ENCODE measurements around the gene SMR3A.

Gene SMR3A

GRCh38 chr4:70356185-70356584 lies 4.4 kb upstream of the SMR3A start:
- H3K27ac ChIP-seq = no peak overlapping the region
- TF ChIP-seq CTCF (IDR thresholded peaks at IDR 0.05) = no peak
- no peak for DNase-seq (ENCODE audit: low spot score)
- H3K4me3 ChIP-seq = no peak overlapping the region

- DNase-seq (ENCODE audit: low spot score) = no peak
- no peak for TF ChIP-seq CTCF (IDR thresholded peaks at IDR 0.05)
- Histone ChIP-seq H3K27ac (no peak overlapping the region), H3K4me3 (no peak overlapping the region)
These were observed 1.4 kb upstream of the SMR3A start for GRCh38 chr4:70359115-70359661.

DNA sequence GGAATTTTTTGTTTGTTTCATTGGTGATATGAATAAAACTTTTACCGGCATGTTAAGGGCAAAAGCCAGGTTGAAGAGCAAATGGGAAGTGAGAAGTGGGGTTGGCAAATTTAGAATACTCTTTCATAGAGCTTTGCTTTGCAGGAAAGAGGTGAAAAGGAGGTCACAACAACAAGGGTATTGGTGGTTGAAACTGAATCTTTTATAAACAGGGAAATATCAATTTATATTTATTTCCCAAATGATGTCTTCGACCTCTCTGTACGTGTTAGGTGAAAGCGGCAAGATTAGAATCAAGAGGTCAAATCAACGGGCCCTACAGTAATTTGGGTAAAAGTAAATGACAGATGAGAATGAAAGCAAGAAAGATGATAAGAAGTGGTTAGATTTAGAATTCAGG lies 3.4 kb downstream of the SMR3A start:
- H3K4me3 ChIP-seq = no peak overlapping the region
- no peak overlapping the region for H3K27ac ChIP-seq
- TF ChIP-seq CTCF (IDR thresholded peaks at IDR 0.05) = no peak
- DNase-seq (ENCODE audit: low spot score) = no peak

GRCh38 chr4:70365479-70365878 lies 4.9 kb downstream of the SMR3A start:
- H3K4me3 ChIP-seq = no peak overlapping the region
- TF ChIP-seq CTCF (IDR thresholded peaks at IDR 0.05) = no peak
- DNase-seq (ENCODE audit: low spot score) = no peak
- H3K27ac ChIP-seq = no peak overlapping the region

DNA sequence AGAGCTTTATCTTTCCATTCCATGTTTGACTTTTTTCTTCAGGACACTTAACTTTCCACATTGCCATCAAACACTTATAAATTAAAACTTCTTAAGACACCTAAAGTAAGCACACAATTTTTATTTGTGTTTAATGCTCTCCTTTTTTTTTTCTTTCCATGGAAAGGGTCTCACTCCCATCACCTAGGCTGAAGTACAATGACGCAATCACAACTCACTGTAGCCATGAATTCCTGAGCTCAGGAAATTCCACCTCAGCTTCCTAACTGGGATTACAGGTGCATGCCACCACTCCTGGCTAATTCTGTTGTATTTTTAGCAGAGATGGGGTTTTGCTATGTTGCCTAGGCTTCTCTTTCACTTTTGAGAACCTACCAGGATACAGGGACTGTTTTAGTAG lies 7.3 kb downstream of the SMR3A start:
- Histone ChIP-seq H3K27ac (no peak overlapping the region), H3K4me3 (no peak overlapping the region)
- no peak for DNase-seq (ENCODE audit: low spot score)
- TF ChIP-seq CTCF (IDR thresholded peaks at IDR 0.05) = no peak

GRCh38 chr4:70371987-70372386 lies 11.4 kb downstream of the SMR3A start:
- H3K27ac ChIP-seq = no peak overlapping the region
- DNase-seq (ENCODE audit: low spot score) = no peak
- no peak for TF ChIP-seq CTCF (IDR thresholded peaks at IDR 0.05)
- no peak overlapping the region for H3K4me3 ChIP-seq

GRCh38 chr4:70372760-70373159 lies 12.2 kb downstream of the SMR3A start:
- Histone ChIP-seq H3K4me3 (no peak overlapping the region), H3K27ac (no peak overlapping the region)
- DNase-seq (ENCODE audit: low spot score) = no peak
- no peak for TF ChIP-seq CTCF (IDR thresholded peaks at IDR 0.05)
